ENCODE measurements around the gene PCYT1A.

Gene PCYT1A

GRCh38 chr3:196332168-196332567 lies 44.6 kb upstream of the PCYT1A start:
- DNase-seq, result no peak
- H4K91ac ChIP-seq (ENCODE audit: low read depth, low read length), result no peak overlapping the region
- H3K27ac ChIP-seq (ENCODE audit: low read depth, low read length), result no peak overlapping the region
- no peaks in the 10 kb centered on the region for H3K79me1 ChIP-seq (ENCODE audit: low read length)
- no peak overlapping the region for H2BK120ac ChIP-seq (ENCODE audit: insufficient read depth, low read length, poor library complexity)
- no peak overlapping the region for H3K4ac ChIP-seq (ENCODE audit: low read depth, low read length)
- H3K4me2 ChIP-seq (ENCODE audit: low read length), result no peak overlapping the region
- no peak overlapping the region for H3K23ac ChIP-seq (ENCODE audit: low read length)
- H2BK5ac ChIP-seq (ENCODE audit: low read depth, low read length, poor library complexity), result no peak overlapping the region
- no peak overlapping the region for H4K12ac ChIP-seq (ENCODE audit: low read depth, low read length)
- H3K36me3 ChIP-seq (ENCODE audit: control insufficient read depth in 1 of 2, insufficient read depth in 2 of 2, low read length in 2 of 2), result no peaks in the 10 kb centered on the region
- peaks cover 0 to 4% of the 10 kb centered on the region in 2 experiments for H3K4me1 ChIP-seq (ENCODE audit: control insufficient read depth in 1 of 2, insufficient read depth in 2 of 2, low read length in 2 of 2)
- no peak overlapping the region for H2AK5ac ChIP-seq (ENCODE audit: low read length)
- H2AFZ ChIP-seq (ENCODE audit: insufficient read depth, low read length, poor library complexity), result no peak overlapping the region
- no peaks in the 10 kb centered on the region for H3K9me3 ChIP-seq (ENCODE audit: insufficient read depth, low read depth, low read length)
- H3K14ac ChIP-seq (ENCODE audit: low read length), result no peak overlapping the region
- no peaks in the 10 kb centered on the region for H3K79me2 ChIP-seq (ENCODE audit: control insufficient read depth, insufficient read depth, low read length, poor library complexity)
- no peak overlapping the region for H2BK12ac ChIP-seq (ENCODE audit: low read length)
- H4K8ac ChIP-seq (ENCODE audit: low read depth, low read length), result no peak overlapping the region
- H3K27me3 ChIP-seq (ENCODE audit: insufficient read depth, low read length), result no peaks in the 10 kb centered on the region
- no peak overlapping the region for H3K4me3 ChIP-seq (ENCODE audit: low read depth, low read length)
- no peak overlapping the region for H3K9ac ChIP-seq (ENCODE audit: low read length)
- no peak overlapping the region for H3K18ac ChIP-seq (ENCODE audit: low read length)
- no CpG with 5 or more reads among the region's 8 CpGs for WGBS (ENCODE audit: extremely low coverage, insufficient coverage, insufficient read length)

GRCh38 chr3:196327405-196327804 lies 39.9 kb upstream of the PCYT1A start:
- DNase-seq, result no peak
- peaks cover 0 to 4% of the 10 kb centered on the region in 2 experiments for H3K4me1 ChIP-seq (ENCODE audit: control insufficient read depth in 1 of 2, insufficient read depth in 2 of 2, low read length in 2 of 2)
- no peak overlapping the region for H2AFZ ChIP-seq (ENCODE audit: insufficient read depth, low read length, poor library complexity)
- H3K79me2 ChIP-seq (ENCODE audit: control insufficient read depth, insufficient read depth, low read length, poor library complexity), result no peaks in the 10 kb centered on the region
- H2BK5ac ChIP-seq (ENCODE audit: low read depth, low read length, poor library complexity), result no peak overlapping the region
- no peak overlapping the region for H3K27ac ChIP-seq (ENCODE audit: low read depth, low read length)
- no peak overlapping the region for H3K4ac ChIP-seq (ENCODE audit: low read depth, low read length)
- no peaks in the 10 kb centered on the region for H3K27me3 ChIP-seq (ENCODE audit: insufficient read depth, low read length)
- no peak overlapping the region for H3K4me3 ChIP-seq (ENCODE audit: low read depth, low read length)
- no peak overlapping the region for H3K9ac ChIP-seq (ENCODE audit: low read length)
- H4K8ac ChIP-seq (ENCODE audit: low read depth, low read length), result no peak overlapping the region
- no peak overlapping the region for H2AK5ac ChIP-seq (ENCODE audit: low read length)
- H3K79me1 ChIP-seq (ENCODE audit: low read length), result no peaks in the 10 kb centered on the region
- no peak overlapping the region for H4K91ac ChIP-seq (ENCODE audit: low read depth, low read length)
- no peak overlapping the region for H2BK12ac ChIP-seq (ENCODE audit: low read length)
- H4K12ac ChIP-seq (ENCODE audit: low read depth, low read length), result no peak overlapping the region
- H3K14ac ChIP-seq (ENCODE audit: low read length), result no peak overlapping the region
- H2BK120ac ChIP-seq (ENCODE audit: insufficient read depth, low read length, poor library complexity), result no peak overlapping the region
- no peaks in the 10 kb centered on the region for H3K36me3 ChIP-seq (ENCODE audit: control insufficient read depth in 1 of 2, insufficient read depth in 2 of 2, low read length in 2 of 2)
- H3K23ac ChIP-seq (ENCODE audit: low read length), result no peak overlapping the region
- peaks cover 2% of the 10 kb centered on the region for H3K9me3 ChIP-seq (ENCODE audit: insufficient read depth, low read depth, low read length)
- WGBS (ENCODE audit: extremely low coverage, insufficient coverage, insufficient read length), result no CpG with 5 or more reads among the region's 6 CpGs
- no peak overlapping the region for H3K18ac ChIP-seq (ENCODE audit: low read length)
- H3K4me2 ChIP-seq (ENCODE audit: low read length), result no peak overlapping the region

GRCh38 chr3:196326936-196327335 lies 39.4 kb upstream of the PCYT1A start:
- peaks cover 0 to 4% of the 10 kb centered on the region in 2 experiments for H3K4me1 ChIP-seq (ENCODE audit: control insufficient read depth in 1 of 2, insufficient read depth in 2 of 2, low read length in 2 of 2)
- no peak overlapping the region for H3K23ac ChIP-seq (ENCODE audit: low read length)
- H3K27me3 ChIP-seq (ENCODE audit: insufficient read depth, low read length), result no peaks in the 10 kb centered on the region
- no CpG with 5 or more reads among the region's 9 CpGs for WGBS (ENCODE audit: extremely low coverage, insufficient coverage, insufficient read length)
- H3K9me3 ChIP-seq (ENCODE audit: insufficient read depth, low read depth, low read length), result peaks cover 2% of the 10 kb centered on the region
- H2AK5ac ChIP-seq (ENCODE audit: low read length), result no peak overlapping the region
- no peak overlapping the region for H2BK120ac ChIP-seq (ENCODE audit: insufficient read depth, low read length, poor library complexity)
- H3K4ac ChIP-seq (ENCODE audit: low read depth, low read length), result no peak overlapping the region
- H3K79me2 ChIP-seq (ENCODE audit: control insufficient read depth, insufficient read depth, low read length, poor library complexity), result no peaks in the 10 kb centered on the region
- no peak overlapping the region for H4K12ac ChIP-seq (ENCODE audit: low read depth, low read length)
- no peak overlapping the region for H3K18ac ChIP-seq (ENCODE audit: low read length)
- H2AFZ ChIP-seq (ENCODE audit: insufficient read depth, low read length, poor library complexity), result no peak overlapping the region
- no peak overlapping the region for H4K8ac ChIP-seq (ENCODE audit: low read depth, low read length)
- no peak for DNase-seq
- no peaks in the 10 kb centered on the region for H3K36me3 ChIP-seq (ENCODE audit: control insufficient read depth in 1 of 2, insufficient read depth in 2 of 2, low read length in 2 of 2)
- no peak overlapping the region for H3K14ac ChIP-seq (ENCODE audit: low read length)
- H3K27ac ChIP-seq (ENCODE audit: low read depth, low read length), result no peak overlapping the region
- no peaks in the 10 kb centered on the region for H3K79me1 ChIP-seq (ENCODE audit: low read length)
- H3K4me2 ChIP-seq (ENCODE audit: low read length), result no peak overlapping the region
- H4K91ac ChIP-seq (ENCODE audit: low read depth, low read length), result no peak overlapping the region
- no peak overlapping the region for H2BK5ac ChIP-seq (ENCODE audit: low read depth, low read length, poor library complexity)
- no peak overlapping the region for H3K9ac ChIP-seq (ENCODE audit: low read length)
- H3K4me3 ChIP-seq (ENCODE audit: low read depth, low read length), result no peak overlapping the region
- H2BK12ac ChIP-seq (ENCODE audit: low read length), result no peak overlapping the region

- no peak overlapping the region for H3K4me2 ChIP-seq (ENCODE audit: low read length)
- no peak overlapping the region for H4K12ac ChIP-seq (ENCODE audit: low read depth, low read length)
- no peak overlapping the region for H2AFZ ChIP-seq (ENCODE audit: insufficient read depth, low read length, poor library complexity)
- H3K9ac ChIP-seq (ENCODE audit: low read length), result no peak overlapping the region
- DNase-seq, result no peak
- H2BK120ac ChIP-seq (ENCODE audit: insufficient read depth, low read length, poor library complexity), result no peak overlapping the region
- no peak overlapping the region for H4K91ac ChIP-seq (ENCODE audit: low read depth, low read length)
- H3K79me1 ChIP-seq (ENCODE audit: low read length), result peaks cover 3% of the 10 kb centered on the region
- H3K23ac ChIP-seq (ENCODE audit: low read length), result no peak overlapping the region
- no peak overlapping the region for H3K27ac ChIP-seq (ENCODE audit: low read depth, low read length)
- no peak overlapping the region for H3K18ac ChIP-seq (ENCODE audit: low read length)
- H2AK5ac ChIP-seq (ENCODE audit: low read length), result no peak overlapping the region
- H2BK5ac ChIP-seq (ENCODE audit: low read depth, low read length, poor library complexity), result no peak overlapping the region
- no peak overlapping the region for H2BK12ac ChIP-seq (ENCODE audit: low read length)
- no peak overlapping the region for H3K14ac ChIP-seq (ENCODE audit: low read length)
- H3K9me3 ChIP-seq (ENCODE audit: insufficient read depth, low read depth, low read length), result peaks cover 2% of the 10 kb centered on the region
- no peaks in the 10 kb centered on the region for H3K27me3 ChIP-seq (ENCODE audit: insufficient read depth, low read length)
- peaks cover 0 to 6% of the 10 kb centered on the region in 2 experiments for H3K4me1 ChIP-seq (ENCODE audit: control insufficient read depth in 1 of 2, insufficient read depth in 2 of 2, low read length in 2 of 2)
- no CpG with 5 or more reads among the region's 11 CpGs for WGBS (ENCODE audit: extremely low coverage, insufficient coverage, insufficient read length)
- H4K8ac ChIP-seq (ENCODE audit: low read depth, low read length), result no peak overlapping the region
- H3K4me3 ChIP-seq (ENCODE audit: low read depth, low read length), result no peak overlapping the region
- no peak overlapping the region for H3K4ac ChIP-seq (ENCODE audit: low read depth, low read length)
- no peaks in the 10 kb centered on the region for H3K79me2 ChIP-seq (ENCODE audit: control insufficient read depth, insufficient read depth, low read length, poor library complexity)
- no peaks in the 10 kb centered on the region for H3K36me3 ChIP-seq (ENCODE audit: control insufficient read depth in 1 of 2, insufficient read depth in 2 of 2, low read length in 2 of 2)
These were observed 36.2 kb upstream of the PCYT1A start for GRCh38 chr3:196323691-196324090.
